Esophagus muscularis mucosa (tissue), 3 donors: ENCODE results near the gene COPS7B.

ENCODE experiments used
- CTCF ChIP-seq, 3 experiments: fragments of 200-600 bp in 2 of 3; fragments of 450-650 bp in 1 of 3; sonication (generic) in 2 of 3; IDR thresholded peaks; one replicate each; pipeline ENCODE4 v1.5.1; 2017 to 2019; ENCODE audit warnings: antibody characterized with exemption in 3 of 3, mild to moderate bottlenecking in 2 of 3, moderate library complexity in 1 of 3
- EP300 ChIP-seq: sonication (generic); formaldehyde crosslinking; IDR thresholded peaks from one replicate; pipeline ENCODE4 v1.6.1; 2017; ENCODE audit warnings: antibody characterized with exemption

GRCh38 chr2:231745303-231746038, 40.8 kb upstream of the COPS7B start:
- TF ChIP-seq CTCF (IDR thresholded peaks at IDR 0.05) = no peak
- no peak for TF ChIP-seq EP300
